IMR-90 (cell line): ENCODE results near the gene CMSS1. TPM values are rescaled to one million over a fixed set of nuclear protein-coding genes. Genes with fewer than 3 reads are reported as not detected.

Source experiments
- ATAC-seq: fragments of 200-7000 bp; cut with Tn5 transposase; 2 replicates; pipeline ENCODE4 v1.9.1; 2020; ENCODE audit warnings: low read depth, mild to moderate bottlenecking, moderate library complexity
- BruUV-seq: library from RNA; stranded (reverse); fragments of 400-500 nt; replicated peaks from 2 replicates; lab custom pipeline; 2021; lab: Mats Ljungman, UMichigan
- CTCF ChIA-PET: fragments of 300-600 bp; formaldehyde crosslinking; extraction: SDS; loops from one replicate; lab custom pipeline; 2021; ENCODE audit warnings: antibody characterized with exemption; lab: Yijun Ruan, JAX
- POLR2A ChIA-PET: fragments of 300-600 bp; sonication (Branson Sonifier 250); formaldehyde crosslinking; loops from one replicate; lab custom pipeline; 2022; ENCODE audit warnings: antibody characterized with exemption; ENCODE audit not compliant: unreplicated experiment; lab: Charles Lee
- DNase-seq: peaks from one replicate; pipeline ENCODE4 v3.0.0; 2013
- H2AFZ ChIP-seq: replicated peaks from 2 replicates; pipeline ENCODE3; 2013; ENCODE audit warnings: low read length, mild to moderate bottlenecking; ENCODE audit not compliant: poor library complexity
- H2AK5ac ChIP-seq: 2 replicates; pipeline ENCODE4 v1.6.1; 2013; ENCODE audit warnings: low read depth, low read length, inconsistent platforms
- H2AK9ac ChIP-seq: replicated peaks from 2 replicates; pipeline ENCODE3; 2013; ENCODE audit warnings: mild to moderate bottlenecking, low read depth, low read length, moderate library complexity; ENCODE audit not compliant: poor library complexity
- H2BK120ac ChIP-seq: 2 replicates; pipeline ENCODE4 v1.6.1; 2013; ENCODE audit warnings: low read depth, low read length, inconsistent platforms
- H2BK15ac ChIP-seq: 3 replicates; pipeline ENCODE4 v1.6.1; 2013; ENCODE audit warnings: low read depth, low read length, inconsistent platforms
- H2BK20ac ChIP-seq: 2 replicates; pipeline ENCODE4 v1.6.1; 2013; ENCODE audit warnings: low read depth, mild to moderate bottlenecking, inconsistent platforms, low read length, moderate library complexity
- H2BK5ac ChIP-seq: 2 replicates; pipeline ENCODE4 v1.6.1; 2013; ENCODE audit warnings: mild to moderate bottlenecking, low read depth, low read length, inconsistent platforms; ENCODE audit not compliant: poor library complexity, severe bottlenecking
- H3K14ac ChIP-seq: replicated peaks from 2 replicates; pipeline ENCODE4 v1.6.1; 2013; ENCODE audit warnings: low read depth, low read length, inconsistent platforms
- H3K18ac ChIP-seq: 2 replicates; pipeline ENCODE4 v1.6.1; 2013; ENCODE audit warnings: low read depth, low read length, control low read depth
- H3K23ac ChIP-seq: 2 replicates; pipeline ENCODE4 v1.6.1; 2013; ENCODE audit warnings: low read depth, low read length, inconsistent platforms
- H3K27ac ChIP-seq: 2 replicates; pipeline ENCODE4 v1.5.1; 2013; ENCODE audit warnings: mild to moderate bottlenecking, control low read depth, low read length; ENCODE audit not compliant: insufficient read depth
- H3K27me3 ChIP-seq: 2 replicates; pipeline ENCODE4 v1.6.1; 2013; ENCODE audit warnings: low read length; ENCODE audit not compliant: control insufficient read depth, insufficient read depth
- H3K36me3 ChIP-seq: 2 replicates; pipeline ENCODE4 v1.6.1; 2013; ENCODE audit warnings: low read length, mixed read lengths; ENCODE audit not compliant: control insufficient read depth, insufficient read depth
- H3K4ac ChIP-seq: 2 replicates; pipeline ENCODE4 v1.6.1; 2013; ENCODE audit warnings: low read depth, low read length, inconsistent platforms
- H3K4me1 ChIP-seq: 2 replicates; pipeline ENCODE4 v1.6.1; 2013; ENCODE audit warnings: low read length, mixed read lengths; ENCODE audit not compliant: control insufficient read depth, insufficient read depth
- H3K4me2 ChIP-seq: 2 replicates; pipeline ENCODE4 v1.6.1; 2013; ENCODE audit warnings: low read depth, mild to moderate bottlenecking, control low read depth, low read length, moderate library complexity
- H3K4me3 ChIP-seq: 2 replicates; pipeline ENCODE4 v1.5.1; 2013; ENCODE audit warnings: low read depth, mild to moderate bottlenecking, control low read depth, low read length, moderate library complexity; ENCODE audit not compliant: insufficient read depth
- H3K56ac ChIP-seq: 2 replicates; pipeline ENCODE4 v1.6.1; 2013; ENCODE audit warnings: low read length, inconsistent platforms; ENCODE audit not compliant: insufficient read depth; ENCODE audit errors: extremely low read depth
- H3K79me1 ChIP-seq, 2 experiments: 2 replicates each; pipeline ENCODE4 v1.6.1; 2013; ENCODE audit warnings: low read length in 2 of 2, inconsistent platforms in 1 of 2, low read depth in 1 of 2
- H3K9ac ChIP-seq: 2 replicates; pipeline ENCODE4 v1.6.1; 2013; ENCODE audit warnings: low read depth, low read length, control low read depth
- H3K9me1 ChIP-seq: 2 replicates; pipeline ENCODE4 v1.6.1; 2013; ENCODE audit warnings: low read length, inconsistent platforms; ENCODE audit not compliant: insufficient read depth
- H3K9me3 ChIP-seq: 2 replicates; pipeline ENCODE4 v1.6.1; 2013; ENCODE audit warnings: low read length; ENCODE audit not compliant: control insufficient read depth, insufficient read depth
- H4K20me1 ChIP-seq: 2 replicates; pipeline ENCODE4 v1.6.1; 2013; ENCODE audit warnings: low read length, inconsistent platforms; ENCODE audit not compliant: insufficient read depth
- H4K5ac ChIP-seq: 2 replicates; pipeline ENCODE4 v1.6.1; 2013; ENCODE audit warnings: mild to moderate bottlenecking, low read depth, low read length, control low read depth
- H4K8ac ChIP-seq, 2 experiments: 2 replicates each; pipeline ENCODE4 v1.6.1; 2013; ENCODE audit warnings: low read depth in 2 of 2, low read length in 2 of 2, control low read depth in 1 of 2, inconsistent platforms in 1 of 2
- H4K91ac ChIP-seq: 2 replicates; pipeline ENCODE4 v1.6.1; 2013; ENCODE audit warnings: low read depth, low read length, inconsistent platforms; ENCODE audit not compliant: insufficient read depth
- RCOR1 ChIP-seq: IDR thresholded peaks from 2 replicates; pipeline ENCODE4 v1.6.1; 2012; ENCODE audit warnings: mild to moderate bottlenecking, low read length, improper control_type of control experiment; ENCODE audit not compliant: insufficient replicate concordance
- RFX5 ChIP-seq: IDR thresholded peaks from 2 replicates; pipeline ENCODE4 v1.8.0; 2012; ENCODE audit warnings: low read depth, mild to moderate bottlenecking, low read length, moderate library complexity
- WGBS, 2 experiments: methylation state at CpG; one replicate each; pipeline versions ENCODE4 v1.1.5 to v1.1.7; 2013; ENCODE audit warnings: missing lambda C conversion rate in 2 of 2; ENCODE audit not compliant: insufficient read length in 1 of 2; ENCODE audit errors: extremely low coverage in 2 of 2; 5-methylcytosine and 5-hydroxymethylcytosine counted together
- dilution Hi-C: fragments of 300-500 bp; cut with HindIII; formaldehyde crosslinking; loops from one replicate; pipeline ENCODE4 v1.14.3; 2018; ENCODE audit warnings: low sequenced_read_pairs; ENCODE audit not compliant: unreplicated experiment
- in situ Hi-C: fragments of 300-500 bp; cut with MboI; formaldehyde crosslinking; loops from 3 replicates; pipeline ENCODE4 v1.14.3; 2019; ENCODE audit warnings: low sequenced_read_pairs, inconsistent platforms, mixed read lengths
- intact Hi-C: fragments of 100-400 bp; cut with micrococcal nuclease; formaldehyde crosslinking; loops from 2 replicates; pipeline ENCODE4 v1.10.0; 2022
- polyA plus RNA-seq, 3 experiments: library from polyadenylated mRNA; depleted of rRNA; stranded (reverse); fragments of >200 nt; gene quantifications; 2 replicates each; pipeline ENCODE4 v1.2.3, GENCODE V29; 2012; ENCODE audit warnings: low replicate concordance in 1 of 3
- total RNA-seq: library from RNA; depleted of rRNA; stranded (reverse); fragments of >200 nt; gene quantifications from 2 replicates; pipeline ENCODE4 v1.2.3, GENCODE V29; 2012

Gene CMSS1
- total and polyA plus RNA-seq, 2 of the 4 experiments (the other 2 are of a cell fraction) = 12.5 to 13.6 TPM

DNA sequence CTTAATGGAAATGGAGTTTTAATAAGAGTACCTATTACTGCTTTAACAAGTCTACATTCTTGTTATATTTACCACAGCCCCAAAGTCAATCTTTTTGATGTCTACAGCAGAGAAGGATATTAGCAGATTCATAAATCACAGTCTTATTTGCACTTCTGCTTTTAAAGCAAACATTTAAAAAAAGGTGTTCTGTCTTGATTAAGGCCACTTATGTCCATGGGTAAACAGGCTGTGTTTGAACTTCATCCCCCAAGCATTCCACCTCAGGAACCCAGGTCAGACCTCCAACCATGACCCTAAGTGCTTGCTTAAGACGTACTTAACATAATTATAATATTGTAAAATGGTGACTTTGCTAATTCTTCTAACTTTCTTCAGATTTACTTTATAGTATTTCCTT lies 113.4 kb downstream of the CMSS1 start:
- no peak overlapping the region for H2BK20ac ChIP-seq
- TF ChIP-seq RFX5 (no peak), RCOR1 (no peak)
- no peak overlapping the region for H4K91ac ChIP-seq
- no peak overlapping the region for H3K27ac ChIP-seq
- H4K8ac ChIP-seq = no peak overlapping the region
- in situ Hi-C loops (no loop called here), intact Hi-C loops (no loop called here), dilution Hi-C loops (no loop called here)
- H3K4me2 ChIP-seq = no peak overlapping the region
- H3K14ac ChIP-seq = no peak overlapping the region
- no peaks in the 10 kb centered on the region for H3K9me3 ChIP-seq
- BruUV-seq = no TSS peak
- peak overlapping the region; percentile 43; the same call in 1 of the 2 replicates for H2AK5ac ChIP-seq
- CTCF ChIA-PET = no interaction called here
- no peak overlapping the region for H3K4me3 ChIP-seq
- H4K20me1 ChIP-seq = no peaks in the 10 kb centered on the region
- no peak for DNase-seq
- POLR2A ChIA-PET = no interaction called here
- ATAC-seq = no peak
- H3K18ac ChIP-seq = no peak overlapping the region
- no peak overlapping the region for H3K23ac ChIP-seq
- H3K79me1 ChIP-seq = peaks cover 8 to 11% of the 10 kb centered on the region in 2 experiments; a peak in 3 of 4 replicates
- no peaks in the 10 kb centered on the region for H3K4me1 ChIP-seq
- peaks cover 3% of the 10 kb centered on the region; the same call in 1 of the 2 replicates for H3K9me1 ChIP-seq
- H2BK15ac ChIP-seq = no peak overlapping the region
- H4K5ac ChIP-seq = no peak overlapping the region
- H2BK5ac ChIP-seq = no peak overlapping the region
- H2BK120ac ChIP-seq = no peak overlapping the region
- H3K4ac ChIP-seq = no peak overlapping the region
- no peak overlapping the region for H3K9ac ChIP-seq
- no peaks in the 10 kb centered on the region for H3K27me3 ChIP-seq
- no peak overlapping the region for H3K56ac ChIP-seq
- no CpG with 5 or more reads among the region's 1 CpG for WGBS, 2 experiments
- H2AK9ac ChIP-seq = no peak overlapping the region
- H3K36me3 ChIP-seq = no peaks in the 10 kb centered on the region
- H2AFZ ChIP-seq = no peak overlapping the region
